Cardiac muscle cell (in vitro differentiated cells and primary cell): ENCODE results near the gene TEX29. TPM values are rescaled to one million over a fixed set of nuclear protein-coding genes. Genes with fewer than 3 reads are reported as not detected.
A peak's percentile ranks its signal among the peaks of the same experiment; 100 is the strongest.

Experiments
- DNase-seq, 2 donors: peaks; one replicate each; pipeline versions ENCODE4 v3.0.0 to v3.0.0-alpha.2; 2010 to 2017; ENCODE audit warnings: low read depth in 1 of 2, low spot score in 1 of 2
- H3K27ac ChIP-seq: fragments of 200-600 bp; sonication (generic); 2 replicates; pipeline ENCODE4 v1.5.1; 2016
- H3K27me3 ChIP-seq: fragments of 200-600 bp; sonication (generic); 2 replicates; pipeline ENCODE4 v1.6.0; 2016; ENCODE audit warnings: control low read depth
- H3K36me3 ChIP-seq: fragments of 200-600 bp; sonication (generic); 2 replicates; pipeline ENCODE4 v1.5.1; 2016; ENCODE audit warnings: control low read depth
- H3K4me1 ChIP-seq: fragments of 200-600 bp; sonication (generic); 2 replicates; pipeline ENCODE4 v1.8.1; 2017; ENCODE audit warnings: low read depth, mild to moderate bottlenecking, mixed run types
- H3K4me3 ChIP-seq: fragments of 200-600 bp; sonication (generic); 2 replicates; pipeline ENCODE4 v1.5.1; 2016; ENCODE audit warnings: mild to moderate bottlenecking
- H3K9me3 ChIP-seq: fragments of 200-600 bp; sonication (generic); 2 replicates; pipeline ENCODE4 v1.5.1; 2017; ENCODE audit warnings: low read depth, mild to moderate bottlenecking, control low read depth
- CTCF ChIP-seq: IDR thresholded peaks from 2 replicates; pipeline ENCODE4 v1.5.1; 2012; ENCODE audit warnings: low read depth, mild to moderate bottlenecking, low read length
- polyA plus RNA-seq: library from polyadenylated mRNA; unstranded; fragments of >200 nt; fragmentation: Nextera tagmentation; extraction: Ambion mirVana; gene quantifications from 2 replicates; pipeline ENCODE4 v1.2.1, GENCODE V29; 2016
- total RNA-seq: library from RNA; depleted of rRNA; stranded (reverse); fragments of >200 nt; gene quantifications from 2 replicates; pipeline ENCODE4 v1.2.3, GENCODE V29; 2016

The TEX29 gene
- total and polyA plus RNA-seq, 2 experiments from 2014 or later, result not detected

DNA sequence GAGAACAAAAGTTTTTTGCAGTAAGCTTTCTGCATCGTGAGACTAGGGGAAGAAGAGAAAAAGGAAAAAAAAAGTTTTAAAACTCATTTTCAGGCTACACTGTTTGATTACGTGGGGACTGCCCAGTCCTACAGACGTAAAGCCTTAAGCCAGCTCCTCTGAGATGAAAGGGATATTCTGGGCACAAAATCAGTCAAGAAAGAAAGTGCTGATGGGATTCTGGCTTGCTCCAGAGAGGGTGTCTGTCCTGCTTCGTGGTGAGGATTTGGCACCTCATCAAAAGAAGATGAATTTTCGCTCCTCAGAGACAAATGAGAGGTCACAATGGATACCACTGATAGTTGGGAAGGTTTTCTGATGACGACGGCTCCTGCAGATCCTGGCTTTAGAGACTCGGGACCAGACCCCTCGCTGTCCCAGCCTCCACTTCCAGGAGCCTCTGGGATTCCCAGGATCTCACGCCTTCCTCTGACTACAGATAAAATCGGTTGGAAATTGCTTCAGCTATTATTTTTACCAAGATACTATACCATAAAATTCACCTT, 9.7 kb downstream of the TEX29 start:
- TF ChIP-seq CTCF, result no peak
- H3K9me3 ChIP-seq, result no peaks in the 10 kb centered on the region
- no peaks in the 10 kb centered on the region for H3K4me1 ChIP-seq
- no peaks in the 10 kb centered on the region for H3K27me3 ChIP-seq
- H3K4me3 ChIP-seq, result no peak overlapping the region
- no peaks in the 10 kb centered on the region for H3K36me3 ChIP-seq
- no peak overlapping the region for H3K27ac ChIP-seq
- DNase-seq, result no peak

DNA sequence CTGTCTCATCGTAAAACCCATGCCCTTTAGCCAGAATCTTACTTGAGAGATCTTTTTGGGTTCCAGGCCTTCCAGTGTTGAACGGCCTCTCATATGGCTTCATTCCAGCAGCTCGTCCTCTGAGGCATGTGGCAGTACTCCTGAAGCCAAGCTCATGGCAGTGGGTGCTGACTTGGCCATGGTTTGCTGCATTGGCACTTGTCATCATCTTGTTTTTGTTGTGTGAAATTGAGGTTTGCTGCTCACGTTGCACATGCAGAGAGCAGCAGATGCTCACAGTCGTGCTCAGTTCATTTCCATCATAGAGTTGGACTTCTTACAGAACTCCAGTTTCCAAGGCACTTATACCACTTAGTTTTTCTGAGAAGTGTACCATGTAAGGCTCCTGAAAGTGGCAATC, 14.9 kb downstream of the TEX29 start:
- Histone ChIP-seq H3K27me3 (no peaks in the 10 kb centered on the region), H3K4me3 (no peak overlapping the region), H3K27ac (no peak overlapping the region), H3K36me3 (no peaks in the 10 kb centered on the region), H3K9me3 (no peaks in the 10 kb centered on the region), H3K4me1 (no peaks in the 10 kb centered on the region)
- no peak for DNase-seq
- no peak for TF ChIP-seq CTCF

- Histone ChIP-seq H3K36me3 (no peaks in the 10 kb centered on the region), H3K9me3 (no peaks in the 10 kb centered on the region), H3K4me3 (no peak overlapping the region), H3K4me1 (no peaks in the 10 kb centered on the region), H3K27ac (no peak overlapping the region), H3K27me3 (no peaks in the 10 kb centered on the region)
- peak in 1 of 2 donors; percentile 42 for DNase-seq
- no peak for TF ChIP-seq CTCF
Measured at GRCh38 chr13:111336666-111337065, 16.2 kb downstream of the TEX29 start.

GRCh38 chr13:111337206-111337605, 16.8 kb downstream of the TEX29 start:
- DNase-seq, result peak in 1 of 2 donors; percentile 75
- H3K36me3 ChIP-seq, result no peaks in the 10 kb centered on the region
- H3K4me3 ChIP-seq, result no peak overlapping the region
- no peaks in the 10 kb centered on the region for H3K27me3 ChIP-seq
- no peaks in the 10 kb centered on the region for H3K9me3 ChIP-seq
- H3K4me1 ChIP-seq, result no peaks in the 10 kb centered on the region
- no peak overlapping the region for H3K27ac ChIP-seq
- no peak for TF ChIP-seq CTCF

- no peak for TF ChIP-seq CTCF
- Histone ChIP-seq H3K27me3 (no peaks in the 10 kb centered on the region), H3K27ac (no peak overlapping the region), H3K4me3 (no peak overlapping the region), H3K9me3 (no peaks in the 10 kb centered on the region), H3K36me3 (no peaks in the 10 kb centered on the region), H3K4me1 (no peaks in the 10 kb centered on the region)
- peak in 1 of 2 donors; percentile 8 for DNase-seq
Measured at GRCh38 chr13:111337741-111338140, 17.3 kb downstream of the TEX29 start.

GRCh38 chr13:111338841-111339240, 18.4 kb downstream of the TEX29 start:
- DNase-seq, result no peak

More at GRCh38 chr13:111338841-111339240, 18.4 kb downstream of the TEX29 start:
- no peak for TF ChIP-seq CTCF
- Histone ChIP-seq H3K4me3 (no peak overlapping the region), H3K27ac (no peak overlapping the region), H3K9me3 (no peaks in the 10 kb centered on the region), H3K36me3 (no peaks in the 10 kb centered on the region), H3K4me1 (no peaks in the 10 kb centered on the region), H3K27me3 (no peaks in the 10 kb centered on the region)
